Occipital lobe (tissue), 2 donors: ENCODE results near the gene ASB3. TPM values are rescaled to one million over a fixed set of nuclear protein-coding genes. Genes with fewer than 3 reads are reported as not detected.
"Not testable (repeated sequence)": the region's sequence is repeated elsewhere in the genome, so short reads cannot be mapped to it uniquely, and the experiment has no call there.

Experiments used
- DNase-seq: peaks from one replicate; lab custom pipeline; 2025; lab: John Stamatoyannopoulos, UW
- total RNA-seq: library from RNA; depleted of rRNA; stranded (reverse); fragments of >200 nt; gene quantifications from one replicate; pipeline ENCODE4 v1.2.3, GENCODE V29; 2014

ASB3 gene, protein sequence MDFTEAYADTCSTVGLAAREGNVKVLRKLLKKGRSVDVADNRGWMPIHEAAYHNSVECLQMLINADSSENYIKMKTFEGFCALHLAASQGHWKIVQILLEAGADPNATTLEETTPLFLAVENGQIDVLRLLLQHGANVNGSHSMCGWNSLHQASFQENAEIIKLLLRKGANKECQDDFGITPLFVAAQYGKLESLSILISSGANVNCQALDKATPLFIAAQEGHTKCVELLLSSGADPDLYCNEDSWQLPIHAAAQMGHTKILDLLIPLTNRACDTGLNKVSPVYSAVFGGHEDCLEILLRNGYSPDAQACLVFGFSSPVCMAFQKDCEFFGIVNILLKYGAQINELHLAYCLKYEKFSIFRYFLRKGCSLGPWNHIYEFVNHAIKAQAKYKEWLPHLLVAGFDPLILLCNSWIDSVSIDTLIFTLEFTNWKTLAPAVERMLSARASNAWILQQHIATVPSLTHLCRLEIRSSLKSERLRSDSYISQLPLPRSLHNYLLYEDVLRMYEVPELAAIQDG
- 130 TPM for total RNA-seq

DNA sequence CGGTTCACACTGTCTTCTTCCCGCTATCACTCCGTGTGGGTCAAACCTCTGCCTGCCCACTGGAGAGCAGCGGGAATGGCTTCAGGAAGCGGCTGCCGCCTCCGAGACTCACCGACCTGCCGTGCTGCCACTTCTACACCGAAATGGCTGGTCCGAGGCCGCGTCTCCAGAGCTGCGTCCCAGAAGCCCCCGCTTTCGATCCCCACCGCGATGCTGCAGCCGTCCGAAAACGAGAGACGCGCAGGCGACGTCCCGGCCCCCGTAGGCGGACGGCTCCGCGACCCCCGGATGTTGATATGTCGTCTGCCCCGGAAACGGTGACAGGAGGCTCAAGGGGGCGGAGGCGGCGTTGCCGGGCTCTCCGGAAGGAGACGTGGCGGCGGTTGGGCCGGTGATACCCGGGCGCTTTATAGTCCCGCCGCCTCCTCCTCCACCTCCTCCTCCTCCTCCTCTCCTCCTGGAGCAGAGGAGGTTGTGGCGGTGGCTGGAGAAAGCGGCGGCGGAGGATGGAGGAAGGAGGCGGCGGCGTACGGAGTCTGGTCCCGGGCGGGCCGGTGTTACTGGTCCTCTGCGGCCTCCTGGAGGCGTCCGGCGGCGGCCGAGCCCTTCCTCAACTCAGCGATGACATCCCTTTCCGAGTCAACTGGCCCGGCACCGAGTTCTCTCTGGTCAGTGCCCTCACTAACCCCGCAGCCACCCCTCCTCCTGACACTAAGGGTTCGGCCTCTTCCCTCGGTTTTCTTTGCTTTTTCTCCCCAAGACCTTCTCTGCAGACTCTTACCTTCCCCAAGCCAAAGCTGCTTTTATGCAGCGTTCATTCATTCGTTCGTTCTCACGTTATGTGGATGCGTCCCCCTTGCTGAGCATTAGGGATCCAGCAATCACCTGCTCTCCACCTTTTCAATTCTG, at the start of gene ASB3, which contains the start of gene ERLEC1:
Gene ASB3, minus strand, starts transcription at position 249 of the 909 bp plus-strand sequence. CDS start 21,381 bp downstream, outside the sequence.
Gene ERLEC1, plus strand, starts transcription at position 340 of the 909 bp plus-strand sequence. Its CDS starts 167 bp downstream, at position 507.
- peak; percentile 88 for DNase-seq

DNA sequence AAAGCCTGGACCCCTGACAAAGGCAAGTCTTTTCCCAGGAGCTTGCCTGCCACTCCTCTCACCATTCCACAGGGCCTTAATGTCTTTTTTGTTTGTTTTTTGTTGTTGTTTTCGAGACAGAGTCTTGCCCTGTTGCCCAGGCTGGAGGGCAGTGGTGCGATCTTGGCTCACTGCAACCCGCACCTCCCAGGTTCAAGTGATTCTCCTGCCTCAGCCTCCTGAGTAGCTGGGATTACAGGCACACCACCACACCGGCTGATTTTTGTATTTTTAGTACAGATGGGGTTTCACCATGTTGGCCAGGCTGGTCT, 43.2 kb upstream of the ASB3 start:
- not testable (repeated sequence) for DNase-seq

DNA sequence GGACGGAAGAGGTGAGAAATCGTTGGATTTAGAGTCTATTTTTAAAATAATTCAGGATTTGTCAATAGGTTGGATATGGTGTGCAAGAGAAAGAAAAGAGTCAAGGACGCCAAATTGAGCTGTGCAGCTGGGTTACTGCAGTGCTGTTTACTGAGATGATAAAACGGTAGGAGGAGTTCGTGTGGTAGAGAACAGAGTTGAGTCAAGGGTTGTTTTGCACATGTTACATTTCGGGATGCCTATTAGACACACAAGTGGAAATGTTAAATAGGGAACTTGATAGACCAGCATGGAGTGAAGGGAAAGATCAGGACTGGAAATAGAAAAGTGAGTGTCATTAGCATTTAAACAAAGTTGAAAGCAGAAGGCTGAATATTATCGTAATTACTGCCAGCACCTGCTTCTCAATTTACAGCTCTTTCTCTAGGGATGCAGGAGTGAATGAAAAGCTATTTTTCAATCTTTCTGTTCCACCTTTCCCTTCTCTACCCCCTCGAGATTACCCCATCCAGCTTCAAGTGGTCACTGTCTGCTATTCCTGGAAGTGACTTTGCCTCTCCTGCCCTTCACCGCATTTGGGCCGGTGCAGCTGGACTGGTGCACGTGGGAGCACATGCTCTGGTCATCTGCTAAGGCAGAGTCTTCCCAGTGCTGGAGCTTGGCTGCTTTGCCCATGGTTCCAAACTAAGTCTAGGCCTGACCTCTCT, 42.7 kb upstream of the ASB3 start:
- no peak for DNase-seq

DNA sequence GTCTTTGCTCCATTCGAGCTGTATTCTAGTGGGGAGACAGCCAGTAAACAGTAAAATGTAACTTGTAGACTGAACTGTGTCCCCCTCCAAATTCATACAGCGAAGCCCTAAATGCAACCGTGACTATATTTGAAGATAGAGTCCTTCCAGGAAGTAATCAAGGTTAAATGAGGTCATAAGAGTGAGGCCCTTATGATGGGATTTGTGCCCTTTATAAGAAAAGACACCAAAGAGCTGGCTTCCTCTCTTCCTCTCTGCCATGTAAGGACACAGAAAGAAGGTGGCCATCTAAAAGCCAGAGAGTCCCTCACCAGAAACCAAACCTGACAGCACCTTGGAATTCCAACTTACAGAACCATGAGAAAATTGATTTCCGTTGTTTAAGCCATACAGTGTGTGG, 41.6 kb upstream of the ASB3 start:
- DNase-seq = no peak

DNA sequence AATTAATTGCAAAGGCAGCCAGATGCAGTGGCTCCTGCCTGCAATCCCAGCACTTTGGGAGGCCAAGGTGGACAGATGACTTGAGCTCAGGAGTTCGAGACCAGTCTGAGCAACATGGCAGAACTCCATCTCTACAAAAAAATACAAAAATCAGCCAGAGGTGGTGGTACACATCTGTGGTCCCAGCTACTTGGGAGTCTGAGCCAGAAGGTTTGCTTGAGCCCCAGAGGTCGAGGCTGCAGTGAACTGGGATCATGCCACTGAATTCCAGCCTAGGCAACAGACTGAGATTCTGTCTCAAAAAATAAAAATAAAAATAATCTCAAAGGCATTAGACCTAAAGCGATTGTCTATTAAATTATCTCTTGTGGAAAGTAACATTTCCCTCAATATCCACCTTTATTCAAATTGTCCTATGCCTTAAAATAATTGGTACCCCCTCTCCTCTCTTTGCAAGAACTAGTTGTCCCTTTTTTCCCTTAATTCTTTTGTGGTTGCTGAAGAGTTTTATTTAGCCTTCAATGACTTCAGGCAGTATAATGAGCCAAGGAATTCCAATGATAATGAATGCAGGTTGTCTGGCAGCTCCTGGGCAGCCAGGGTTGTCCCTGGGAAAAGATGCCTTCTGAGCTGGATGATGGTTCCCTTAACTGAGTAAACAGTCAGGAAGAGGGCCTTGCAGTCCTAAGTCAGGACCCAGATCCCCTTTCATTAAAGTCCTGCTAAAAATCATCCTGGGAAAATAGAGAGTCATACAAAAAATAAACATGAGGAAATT, 40.8 kb upstream of the ASB3 start:
- no peak for DNase-seq

DNA sequence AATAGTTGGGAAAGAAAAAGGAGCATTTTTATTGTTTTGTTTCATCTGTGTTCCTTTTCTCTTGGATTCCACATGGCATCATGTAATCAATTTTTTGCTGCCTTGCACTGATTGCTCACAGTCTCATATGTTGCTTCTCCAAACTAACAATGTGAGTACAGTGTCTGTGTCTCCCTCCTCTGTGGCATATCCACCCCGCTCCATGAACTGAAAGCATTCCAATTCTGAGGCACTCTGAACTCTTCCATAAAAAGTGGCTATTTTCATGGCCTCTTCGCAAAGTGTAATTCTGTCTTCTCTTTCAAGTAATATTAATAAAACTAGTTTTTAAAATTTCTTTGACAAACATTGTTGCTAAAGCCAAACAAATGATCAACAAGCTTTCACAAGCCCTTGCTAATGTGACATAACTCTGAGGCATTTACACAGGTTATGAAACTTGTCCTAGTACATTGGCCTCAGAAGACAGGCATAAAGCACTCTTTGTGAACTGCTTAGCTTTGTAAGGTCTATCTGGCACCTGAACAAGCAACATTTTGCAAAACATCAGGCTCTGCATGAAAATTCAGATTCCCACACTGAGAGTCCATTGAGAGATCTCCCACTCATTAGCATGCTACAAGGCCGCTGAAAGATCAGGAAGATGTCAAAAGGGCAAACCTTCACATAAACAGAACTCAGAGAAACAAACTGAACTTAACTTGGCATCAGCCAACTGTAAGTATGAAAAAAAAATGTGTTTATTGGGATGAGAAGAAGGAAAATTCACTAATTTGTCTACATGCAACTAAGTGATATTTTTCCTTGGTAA, 40.0 kb upstream of the ASB3 start:
- DNase-seq = no peak

DNA sequence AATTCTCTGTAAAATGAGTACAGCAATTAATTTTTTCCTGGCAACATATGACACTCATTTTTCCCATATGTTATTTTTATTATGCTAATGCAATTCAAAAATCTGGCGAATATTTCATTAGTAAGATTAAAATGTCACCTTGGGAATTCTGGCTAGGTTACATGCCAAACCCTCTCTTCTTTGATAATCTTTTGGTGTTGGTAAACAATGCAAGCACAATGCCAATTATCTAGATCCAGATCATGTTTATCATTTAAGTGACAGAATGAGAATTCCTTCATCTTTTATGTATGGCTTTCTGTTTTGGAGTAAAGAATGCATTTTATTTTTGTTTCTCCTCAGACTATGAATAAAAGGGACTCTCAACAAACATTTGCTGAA, 39.3 kb upstream of the ASB3 start:
- DNase-seq = no peak

DNA sequence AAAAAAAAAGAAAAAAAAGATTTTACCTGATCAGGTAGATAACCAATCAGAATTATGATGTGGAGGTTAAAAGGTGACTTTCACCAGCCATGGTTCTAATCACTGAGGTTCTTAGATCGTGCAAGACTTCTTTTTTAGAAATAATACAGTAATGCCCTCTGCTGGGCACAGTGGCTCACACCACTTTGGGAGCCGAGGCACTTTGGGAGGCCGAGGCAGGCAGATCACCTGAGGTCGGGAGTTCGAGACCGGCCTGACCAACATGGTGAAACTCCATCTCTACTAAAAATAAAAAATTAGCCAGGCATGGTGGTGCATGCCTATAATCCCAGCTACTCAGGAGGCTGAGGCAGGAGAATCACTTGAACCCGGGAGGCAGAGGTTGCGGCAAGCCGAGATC, 36.9 kb upstream of the ASB3 start:
- DNase-seq = not testable (repeated sequence)

DNA sequence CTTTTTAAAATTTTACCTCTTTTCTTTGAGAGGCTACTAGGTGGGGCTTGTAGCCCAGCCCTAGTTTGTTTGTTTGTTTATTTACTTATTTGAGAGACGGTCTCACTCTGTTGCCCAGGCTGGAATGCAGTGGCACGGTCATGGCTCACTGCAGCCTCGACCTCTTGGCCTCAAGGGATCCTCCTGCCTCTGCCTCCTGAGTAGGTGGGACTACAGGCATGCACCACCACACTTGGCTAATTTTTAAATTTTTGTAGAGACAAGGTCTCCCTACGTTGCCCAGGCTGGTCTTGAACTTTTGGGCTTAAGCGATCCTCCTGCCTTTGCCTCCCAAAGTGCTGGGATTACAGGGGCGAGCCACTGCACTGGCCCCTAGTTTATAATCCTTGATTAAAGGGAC, 35.1 kb upstream of the ASB3 start:
- DNase-seq = no peak

DNA sequence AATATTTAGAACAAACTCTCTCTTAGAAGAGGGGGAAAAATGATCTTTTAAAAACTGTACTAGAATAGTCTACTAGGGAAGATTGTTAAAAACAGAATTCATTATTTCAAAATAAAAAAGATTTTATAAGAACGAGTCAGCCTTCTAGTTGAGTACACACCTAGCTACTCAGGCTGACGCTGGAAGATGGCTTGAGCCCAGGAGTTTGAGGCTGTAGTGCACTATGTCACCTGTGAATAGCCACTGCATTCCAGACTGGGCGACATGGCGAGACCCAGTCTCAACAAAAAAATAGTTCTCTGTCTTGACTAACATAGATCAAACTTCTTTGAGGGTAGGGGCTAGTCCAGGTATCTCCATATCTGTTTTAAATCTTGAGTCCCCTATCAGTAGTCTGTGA, 34.0 kb upstream of the ASB3 start:
- no peak for DNase-seq

DNA sequence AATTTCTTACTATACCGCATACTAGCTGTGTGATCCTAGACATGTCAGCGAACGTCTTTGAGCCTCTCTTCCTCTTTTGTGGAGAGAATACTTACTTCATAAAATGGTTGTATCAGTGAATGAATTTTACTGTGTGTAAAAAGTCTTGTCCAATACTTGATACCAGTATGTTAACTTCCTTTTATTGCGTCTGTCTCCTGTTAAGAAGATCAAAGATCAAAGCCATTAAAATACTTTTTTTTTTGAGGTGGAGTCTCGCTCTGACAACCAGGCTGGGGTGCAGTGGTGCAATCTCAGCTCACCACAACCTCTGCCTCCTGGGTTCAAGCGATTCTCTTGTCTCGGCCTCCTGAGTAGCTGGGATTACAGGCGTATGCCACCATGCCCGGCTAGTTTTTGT, 33.3 kb upstream of the ASB3 start:
- DNase-seq = no peak

DNA sequence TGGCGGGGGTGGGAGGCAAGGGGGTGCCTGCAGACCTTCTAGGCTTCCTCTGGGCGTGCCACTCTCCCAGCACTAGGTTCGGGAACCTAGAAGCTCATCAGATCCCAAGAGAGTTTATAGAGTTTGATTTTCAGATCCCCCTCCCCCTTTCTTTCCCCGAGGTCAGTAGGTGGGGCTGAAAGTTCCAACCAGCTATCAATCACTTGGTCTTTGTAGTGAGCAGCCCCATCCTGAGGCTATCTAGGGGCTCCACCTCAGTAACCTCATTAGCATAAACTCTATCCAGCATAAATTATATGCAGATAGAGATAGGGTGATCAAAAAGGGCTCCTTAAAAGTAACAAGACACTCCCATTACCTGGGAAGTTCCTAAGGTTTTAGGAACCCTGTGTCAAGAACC, 32.9 kb upstream of the ASB3 start:
- DNase-seq = no peak

DNA sequence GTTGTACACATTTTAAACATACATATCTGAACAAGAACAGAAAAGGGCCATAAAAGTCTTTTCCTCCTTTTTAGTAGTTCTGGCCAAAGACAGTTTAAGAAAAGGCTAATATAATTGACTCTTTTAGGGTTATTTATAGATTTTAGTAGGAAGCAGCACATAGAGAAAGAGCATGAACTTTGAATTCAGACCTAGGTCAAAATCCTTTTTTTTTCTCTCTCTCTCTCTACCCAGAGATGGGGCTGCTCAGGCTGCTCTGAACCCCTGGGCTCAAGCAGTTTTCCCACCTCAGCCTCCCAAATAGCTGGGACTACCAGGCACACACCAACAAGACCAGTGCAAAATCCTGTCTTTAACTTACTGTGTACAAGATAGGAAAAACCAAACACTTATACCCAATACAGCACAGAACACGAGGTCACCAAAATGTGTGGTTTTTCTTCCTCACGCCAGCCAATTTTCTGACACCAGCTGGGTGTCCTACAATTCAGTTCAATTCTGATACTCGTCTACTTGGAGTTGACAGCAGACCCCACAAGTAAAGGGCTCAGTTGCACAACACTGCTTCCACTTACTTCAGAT, 32.2 kb upstream of the ASB3 start:
- no peak for DNase-seq

DNA sequence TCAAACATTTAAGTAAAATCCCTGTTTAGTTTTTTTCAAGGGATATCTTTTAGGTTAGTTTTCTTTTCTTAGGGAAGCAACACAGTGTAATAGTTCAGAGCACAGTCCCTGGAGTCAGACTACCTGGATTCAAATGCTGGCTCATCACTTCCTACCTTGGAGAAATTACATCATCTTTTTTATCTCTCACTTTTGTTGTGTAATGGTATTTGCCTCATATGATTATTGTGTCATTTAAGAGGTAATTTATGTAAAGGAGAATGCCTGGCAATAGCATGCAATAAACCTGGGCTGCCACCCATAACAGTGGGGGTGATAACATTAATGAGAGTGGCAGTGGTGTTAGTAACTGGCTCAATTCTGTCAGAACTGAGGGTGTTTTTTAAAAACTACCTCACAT, 26.4 kb upstream of the ASB3 start:
- DNase-seq = no peak

DNA sequence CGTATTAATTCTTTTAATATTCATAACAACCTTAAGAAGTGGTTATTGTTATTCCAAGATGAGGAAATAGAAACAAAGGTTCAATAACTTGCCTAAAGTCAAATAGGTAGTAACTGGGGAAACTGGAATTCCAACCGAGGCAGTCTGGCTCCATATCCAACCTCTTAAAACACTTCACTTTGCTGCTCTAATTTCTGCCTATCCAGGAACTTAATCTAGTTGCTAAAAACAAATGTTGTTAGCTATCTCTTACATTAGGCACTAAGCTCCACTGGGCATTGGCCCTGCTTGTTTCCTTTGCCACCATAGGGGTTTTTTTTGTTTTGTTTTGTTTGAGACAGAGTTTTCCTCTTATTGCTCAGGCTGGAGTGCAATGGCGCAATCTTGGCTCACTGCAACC, 24.8 kb upstream of the ASB3 start:
- DNase-seq = no peak

DNA sequence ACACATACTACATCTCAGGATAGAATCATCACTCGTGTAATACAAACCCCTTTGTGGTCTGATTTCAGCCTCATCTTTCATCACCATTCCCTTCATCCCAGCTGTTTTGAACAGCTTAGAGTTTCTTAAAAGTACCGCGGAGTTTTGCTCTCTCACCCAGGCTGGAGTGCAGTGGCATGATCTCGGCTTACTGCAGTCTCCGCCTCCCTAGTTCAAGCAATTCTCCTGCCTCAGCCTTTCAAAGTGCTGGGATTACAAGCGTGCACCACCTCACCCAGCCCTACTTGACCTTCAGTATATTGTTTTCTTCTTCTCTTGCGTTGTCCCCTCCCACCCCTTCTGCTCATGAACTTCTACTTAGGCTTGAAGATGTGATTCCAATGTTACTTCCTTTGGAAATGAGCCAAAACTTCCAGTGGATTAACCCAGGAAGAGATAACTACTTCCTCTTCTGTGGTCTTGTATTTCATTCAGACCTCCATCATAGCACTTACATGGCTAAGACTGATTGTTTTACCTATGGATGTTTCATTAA, 15.9 kb upstream of the ASB3 start:
- no peak for DNase-seq

DNA sequence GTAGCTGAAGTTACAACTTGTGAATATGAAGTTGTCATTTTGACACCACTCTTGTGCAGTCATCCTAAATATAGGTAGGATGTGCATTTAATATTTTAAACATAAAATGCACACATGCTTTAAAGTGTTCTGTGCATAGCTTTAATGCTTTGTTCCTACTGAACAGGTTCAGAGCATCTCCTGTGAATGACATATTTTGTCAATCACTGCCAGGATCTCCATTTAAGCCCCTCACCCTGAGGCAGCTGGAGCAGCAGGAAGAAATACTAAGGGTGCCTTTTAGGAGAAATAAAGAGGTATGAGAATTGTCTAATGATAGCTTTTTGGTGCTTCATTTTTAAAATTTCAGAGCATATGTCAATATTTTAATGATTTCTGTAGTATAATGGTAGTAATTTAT, 14.8 kb upstream of the ASB3 start:
- DNase-seq = no peak

DNA sequence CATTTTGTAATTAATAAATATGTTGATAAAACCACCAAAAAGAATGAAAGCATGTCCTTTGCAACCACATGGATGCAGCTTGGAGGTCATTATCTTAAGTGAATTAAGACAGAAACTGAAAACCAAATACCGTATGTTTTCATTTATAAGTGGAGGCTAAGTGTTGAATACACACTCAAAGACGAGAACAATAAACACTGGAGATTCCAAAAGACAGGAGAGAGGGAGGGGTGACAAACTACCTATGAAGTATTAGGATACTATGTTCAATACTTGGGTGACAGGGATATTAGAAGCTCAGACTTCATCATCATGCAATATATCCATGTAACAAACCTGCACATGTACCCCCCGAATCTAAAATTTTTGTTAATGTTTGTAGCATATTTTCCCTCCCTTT, 7.1 kb upstream of the ASB3 start:
- DNase-seq = no peak

DNA sequence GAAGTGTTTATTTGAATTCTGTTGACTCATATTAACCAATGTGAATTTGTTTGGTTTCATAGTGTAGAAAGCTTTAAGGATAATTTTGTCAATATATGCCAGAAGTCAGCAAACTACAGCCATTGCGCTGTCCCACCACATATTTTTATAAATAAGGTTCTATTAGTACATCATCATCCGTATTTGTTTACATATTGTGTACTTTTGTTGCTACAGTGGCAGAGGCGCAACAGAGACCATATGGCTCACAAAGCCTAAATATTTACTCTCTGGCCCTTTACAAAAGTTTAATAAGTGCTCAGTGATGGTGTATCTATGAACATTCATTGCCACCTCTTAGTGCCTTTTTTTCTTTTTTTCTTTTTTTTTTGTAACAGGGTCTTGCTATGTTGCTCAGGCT, 6.5 kb upstream of the ASB3 start:
- DNase-seq = no peak
